Kidney tubule cell (primary cell): ENCODE data around the gene BAG1.

Experiments used
- DNase-seq: peaks from one replicate; pipeline ENCODE4 v3.0.0-alpha.2; 2018; ENCODE audit warnings: low spot score

BAG1 gene

DNA sequence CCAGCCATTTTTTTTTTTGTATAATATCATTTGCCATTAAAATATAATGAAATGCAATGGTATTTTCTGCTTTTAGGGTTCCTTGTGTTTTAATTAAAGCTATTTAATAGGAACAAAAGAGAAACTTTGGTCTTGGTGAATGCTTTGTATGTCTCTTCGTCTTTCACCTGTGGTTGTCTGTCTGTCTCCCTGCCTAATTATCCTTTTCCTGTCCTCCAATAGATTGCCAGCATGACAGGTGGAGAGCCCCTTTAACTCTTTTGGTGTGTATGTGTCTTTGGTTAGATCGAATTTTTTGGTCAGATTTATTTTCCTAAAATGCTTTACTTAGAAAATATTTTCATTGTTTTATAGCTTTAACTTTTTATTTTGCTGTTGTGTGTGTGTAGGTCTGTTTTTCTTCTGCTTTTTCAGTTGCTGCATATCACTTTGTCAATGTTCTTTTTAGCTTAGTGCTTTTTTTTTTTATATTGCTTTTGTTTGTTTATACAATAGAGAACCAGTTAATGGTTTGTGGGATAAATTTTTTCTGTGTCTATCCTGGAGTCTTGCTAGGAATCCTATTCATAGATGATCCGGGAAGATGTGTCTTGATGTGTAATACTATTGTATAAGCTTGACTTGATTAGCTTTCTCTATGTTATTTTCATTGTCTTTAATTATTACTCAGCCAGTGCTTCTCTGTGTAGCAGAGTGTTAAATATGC, 8.9 kb upstream of the BAG1 start:
- no peak for DNase-seq

- peak; percentile 86 for DNase-seq
These were observed 7.6 kb upstream of the BAG1 start for GRCh38 chr9:33272061-33272460.

- DNase-seq: no peak
These were observed 5.6 kb upstream of the BAG1 start for GRCh38 chr9:33270146-33270545.

DNA sequence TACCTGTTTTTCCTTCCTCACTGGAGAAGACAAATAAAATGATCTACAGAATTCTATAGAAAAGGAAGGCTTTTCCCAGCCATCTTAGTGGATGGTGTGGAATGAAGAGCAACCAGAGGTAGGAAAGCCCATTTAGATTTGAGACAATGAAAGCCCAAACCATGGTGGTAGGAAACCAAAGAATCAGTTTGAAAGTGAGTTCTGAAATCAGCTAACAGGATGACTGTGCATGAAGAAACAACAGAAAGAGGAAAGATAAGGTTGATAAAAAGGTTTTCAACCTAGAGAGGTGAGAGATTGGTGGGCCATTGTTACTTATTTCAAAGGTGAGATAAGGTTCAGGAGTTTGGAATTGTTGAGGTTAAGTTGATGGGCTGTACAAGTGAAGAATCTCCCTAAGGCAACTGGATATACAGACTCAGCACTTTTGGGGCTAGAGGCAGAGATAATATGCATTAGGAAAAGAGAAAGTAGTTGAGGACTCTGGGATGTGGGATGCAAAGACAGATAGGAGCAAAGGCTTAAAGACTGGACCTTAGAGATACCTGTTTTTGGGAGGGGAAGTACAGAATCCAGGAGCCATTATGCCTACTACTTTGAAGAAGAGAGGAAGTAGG, 2.8 kb upstream of the BAG1 start:
- no peak for DNase-seq

- DNase-seq: no peak
These were observed 830 bp upstream of the BAG1 start for GRCh38 chr9:33265211-33265865.

GRCh38 chr9:33264003-33264472, 470 bp downstream of the BAG1 start:
- peak; percentile 11 for DNase-seq

DNA sequence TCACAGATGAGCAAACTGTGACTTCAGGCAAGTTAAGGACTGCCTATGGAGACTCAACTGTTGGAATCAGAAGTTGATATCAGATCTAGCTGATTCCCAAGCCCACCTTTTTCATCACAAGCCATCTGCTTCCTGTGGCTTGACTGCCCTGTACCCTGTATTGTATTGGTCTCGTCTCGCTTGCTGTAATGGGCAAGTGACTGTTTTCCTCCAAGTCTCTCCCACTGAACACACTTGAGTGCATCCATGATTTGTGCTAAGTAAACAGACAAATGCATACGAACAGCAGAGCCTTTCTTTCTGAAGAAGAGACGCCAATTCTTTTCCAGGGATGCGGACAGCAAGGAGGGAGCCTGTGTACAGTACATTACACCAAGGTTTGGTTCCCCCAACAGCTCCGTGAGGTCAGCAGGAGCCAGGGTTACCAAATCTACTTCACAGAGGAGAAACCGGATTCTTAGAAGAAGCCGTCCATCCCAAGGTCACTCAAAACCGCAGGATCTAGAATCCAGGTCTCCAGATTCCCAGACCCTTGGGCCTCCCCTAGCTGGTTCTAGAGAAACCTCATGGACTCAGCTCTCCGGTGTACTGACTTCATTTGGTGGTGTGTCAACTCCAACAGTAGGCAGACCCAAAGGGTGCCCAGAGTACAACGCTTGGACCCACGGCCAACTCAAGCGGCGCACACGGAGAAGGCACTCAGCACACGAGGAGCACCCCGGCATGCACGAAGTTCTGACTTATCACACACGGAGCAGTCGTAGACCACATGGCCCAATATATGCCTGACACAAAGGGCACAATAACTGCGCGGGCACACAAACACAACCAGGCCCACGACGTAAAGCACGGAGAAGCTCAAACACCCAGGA, 1.1 kb downstream of the BAG1 start:
- peak; percentile 52 for DNase-seq

DNA sequence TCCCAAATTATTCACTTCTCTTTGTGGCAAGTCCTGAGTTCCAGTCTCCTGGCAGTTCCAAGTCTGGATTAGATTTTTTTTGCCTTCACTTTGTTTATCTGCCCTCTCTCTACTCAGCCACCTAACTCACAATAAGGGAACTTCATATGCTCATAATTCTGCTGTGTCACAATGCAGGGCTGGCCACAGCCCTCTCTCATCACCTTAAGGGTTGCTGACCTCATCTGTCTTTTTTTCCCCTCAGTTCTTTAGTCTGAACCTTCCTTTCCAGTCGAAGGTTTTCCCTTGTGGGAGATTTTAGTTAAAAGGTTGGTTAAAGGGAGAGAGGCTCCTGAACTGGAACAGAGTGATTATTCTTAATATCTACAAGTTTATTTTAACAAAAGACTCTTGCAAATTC, 4.1 kb downstream of the BAG1 start:
- no peak for DNase-seq

DNA sequence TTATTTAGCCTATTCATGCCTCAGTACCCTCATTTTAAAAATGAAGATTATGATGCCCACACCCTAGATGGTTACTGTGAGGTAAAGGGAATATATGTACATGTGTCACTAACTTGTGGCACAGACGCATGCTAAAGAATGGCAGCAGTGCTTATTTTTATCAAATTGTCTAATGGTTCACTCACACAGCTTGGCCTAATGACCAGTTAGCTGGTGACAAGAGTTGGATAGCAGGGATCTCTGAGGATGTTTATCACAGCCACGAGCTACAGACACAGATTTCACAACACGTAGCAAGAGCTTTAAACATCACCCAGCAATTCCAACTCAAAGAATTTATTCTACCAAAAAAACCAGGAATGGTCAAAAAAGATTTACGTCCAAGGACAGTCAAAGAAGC, 7.2 kb downstream of the BAG1 start:
- no peak for DNase-seq

DNA sequence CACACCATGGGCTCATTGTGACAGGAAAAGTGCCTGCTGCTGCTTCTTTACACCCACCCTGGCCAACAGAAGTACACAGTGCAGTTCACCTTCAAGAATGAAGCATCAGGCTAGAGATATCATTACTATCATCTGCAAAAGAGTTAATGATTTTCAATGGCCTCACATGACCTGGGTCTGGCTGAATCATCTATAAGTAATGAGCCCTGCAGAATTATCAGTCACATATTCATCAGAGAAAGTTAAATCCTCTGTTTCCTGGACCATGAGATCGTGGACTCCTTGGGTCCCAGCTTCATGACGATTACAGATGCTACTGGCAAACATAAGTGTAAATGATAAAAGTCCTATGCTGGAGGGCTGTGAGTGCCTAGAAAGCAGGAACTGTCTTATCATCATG, 8.3 kb downstream of the BAG1 start:
- peak; percentile 84 for DNase-seq

DNA sequence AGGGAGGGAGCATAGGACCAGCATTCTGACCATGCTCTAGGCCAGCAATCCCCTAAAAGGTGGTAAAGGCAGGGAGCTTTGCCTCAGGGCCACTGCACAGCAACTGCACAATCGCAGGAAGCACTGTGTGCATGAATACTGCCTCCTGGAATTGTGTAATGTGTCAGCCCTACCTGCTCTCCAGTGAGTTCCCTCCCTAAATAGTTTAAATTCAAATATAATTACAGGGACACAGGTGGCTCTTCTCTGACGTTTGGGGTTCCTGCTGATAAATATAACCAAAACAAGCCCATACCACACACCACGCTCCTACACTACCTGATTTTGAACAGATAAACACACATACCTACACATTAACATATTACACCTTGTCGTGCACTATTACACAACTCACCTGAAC, 9.0 kb downstream of the BAG1 start:
- no peak for DNase-seq

- no peak for DNase-seq
These were observed 9.5 kb downstream of the BAG1 start for GRCh38 chr9:33255014-33255413.

- DNase-seq: no peak
These were observed 10.3 kb downstream of the BAG1 start for GRCh38 chr9:33254211-33254610.

DNA sequence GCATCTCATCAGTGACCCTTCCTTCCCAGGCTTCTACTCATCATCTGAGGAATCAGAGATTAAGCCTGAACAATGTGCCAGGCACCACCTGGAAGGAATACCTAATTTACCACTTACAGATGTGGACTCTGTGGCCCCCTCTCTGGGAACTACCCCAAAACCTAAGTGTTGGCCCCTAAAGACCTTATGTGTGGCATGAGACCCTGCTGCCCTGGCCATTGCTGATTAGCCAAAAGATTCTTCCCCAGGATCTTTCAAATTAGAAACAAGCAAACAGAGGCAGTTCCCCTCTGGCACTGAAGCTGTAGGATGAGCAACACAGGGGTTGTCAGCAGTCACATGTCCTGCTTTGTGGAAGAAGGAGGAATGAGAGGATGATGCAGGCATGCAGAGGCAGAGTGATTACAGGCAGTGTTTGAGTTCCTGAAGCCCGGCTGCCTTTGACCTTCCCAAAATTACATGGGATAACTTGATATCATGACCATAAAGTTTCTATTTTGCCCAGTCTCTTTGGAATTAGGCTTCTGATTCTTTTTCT, 14.0 kb downstream of the BAG1 start:
- peak; percentile 63 for DNase-seq

DNA sequence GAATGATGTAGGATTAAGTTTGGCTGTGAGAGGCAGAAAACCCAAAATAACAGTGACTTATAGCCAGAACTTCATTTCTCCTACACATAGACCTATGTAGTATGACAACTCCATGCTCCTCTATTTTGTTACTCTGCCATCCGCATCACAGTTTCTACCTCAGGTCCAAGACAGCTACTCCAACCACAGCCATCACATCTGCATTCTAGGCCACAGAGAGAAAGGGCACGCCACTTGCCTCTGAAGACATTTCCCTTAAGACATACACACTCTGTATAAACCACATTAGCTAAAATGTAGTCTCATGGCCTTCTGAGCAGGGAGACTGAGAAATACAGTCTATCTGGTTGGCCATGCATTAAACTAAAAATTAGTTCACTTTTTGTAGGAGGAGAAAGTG, 14.5 kb downstream of the BAG1 start:
- DNase-seq: no peak

GRCh38 chr9:33249087-33249658, 15.3 kb downstream of the BAG1 start:
- DNase-seq: peak; percentile 36

- no peak for DNase-seq
These were observed 15.9 kb downstream of the BAG1 start for GRCh38 chr9:33248606-33249005.

- DNase-seq: no peak
These were observed 18.1 kb downstream of the BAG1 start for GRCh38 chr9:33246269-33246860.

DNA sequence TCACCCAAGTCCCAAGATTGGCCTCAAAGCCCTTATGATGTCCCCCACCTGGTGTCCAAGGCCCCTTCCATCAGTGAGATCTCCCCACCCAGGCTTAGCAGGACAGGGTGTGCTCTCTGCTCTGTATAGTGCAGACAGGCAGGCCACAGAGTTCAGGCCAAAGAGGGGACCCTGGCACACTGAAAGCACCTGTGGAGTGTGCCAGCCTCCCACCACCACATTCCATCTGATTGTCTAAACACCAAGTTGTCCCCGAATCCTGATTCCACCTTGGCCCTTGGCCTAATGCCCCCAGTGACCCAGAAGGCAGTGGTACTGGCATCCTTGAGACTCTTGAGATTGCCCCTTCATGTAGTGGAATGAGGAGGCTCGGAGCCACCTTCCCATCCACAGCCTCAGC, 19.2 kb downstream of the BAG1 start:
- DNase-seq: no peak

- no peak for DNase-seq
These were observed 20.2 kb downstream of the BAG1 start for GRCh38 chr9:33244137-33244784.

DNA sequence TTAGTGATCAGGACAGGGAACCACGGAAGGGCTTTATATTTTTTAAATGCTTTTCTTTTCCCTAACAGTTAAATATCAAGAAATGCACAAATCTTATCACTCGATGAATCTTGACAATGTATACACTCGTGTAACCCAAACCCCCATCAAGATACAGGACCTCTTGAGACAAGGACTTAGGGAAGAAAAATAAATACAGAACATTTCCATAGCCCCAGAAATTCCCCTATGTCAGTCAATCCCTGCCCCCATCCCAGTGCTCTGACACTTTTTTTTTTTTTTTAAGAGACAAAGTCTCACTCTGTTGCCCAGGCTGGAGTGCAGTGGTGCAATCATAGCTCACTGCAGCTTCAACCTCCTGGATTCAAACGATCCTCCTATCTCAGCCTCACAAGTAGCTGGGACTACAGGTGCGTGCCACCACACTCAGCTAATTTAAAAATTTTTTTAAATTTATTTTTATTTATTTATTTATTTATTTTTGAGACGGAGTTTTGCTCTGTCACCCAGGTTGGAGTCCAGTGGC, 21.8 kb downstream of the BAG1 start:
- DNase-seq: no peak
